ENCODE data around the gene HOXB3. TPM values are rescaled to one million over a fixed set of nuclear protein-coding genes. Genes with fewer than 3 reads are reported as not detected.

HOXB3 gene
- total RNA-seq, 1 experiment from 2014 or later: 151 TPM

DNA sequence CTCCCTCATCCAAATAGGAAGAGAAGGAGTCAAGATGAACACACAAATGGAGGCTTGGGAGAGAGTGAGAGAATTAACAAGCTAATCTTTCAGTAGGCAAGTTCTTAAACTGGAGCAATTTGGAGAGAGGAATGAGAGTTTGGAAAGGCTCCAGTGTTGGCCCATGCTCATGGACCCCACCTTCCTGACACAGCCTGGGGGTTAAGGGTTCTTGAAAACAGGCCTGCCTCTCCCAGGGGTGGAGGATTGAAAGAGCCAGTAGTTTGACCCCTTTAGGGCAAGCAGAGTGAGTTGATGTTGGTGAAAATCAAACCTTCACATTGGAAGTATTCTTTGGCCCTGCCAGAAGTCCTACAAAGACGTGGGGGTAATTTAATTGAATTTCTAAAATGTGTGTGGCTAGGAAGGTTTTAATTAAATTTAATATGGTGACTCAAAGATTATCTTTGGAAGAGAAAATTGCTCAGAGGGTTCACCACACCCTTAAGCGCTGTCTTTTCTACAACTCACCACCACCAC, 5.8 kb downstream of the HOXB3 start:
- Mint-ChIP-seq H3K4me1 (ENCODE audit: low read depth, unreplicated experiment) (peaks cover 78% of the 10 kb centered on the region), H3K9me3 (ENCODE audit: low read depth, unreplicated experiment) (no peaks in the 10 kb centered on the region), H3K36me3 (ENCODE audit: insufficient read depth, unreplicated experiment) (peaks cover 95% of the 10 kb centered on the region), H3K4me3 (ENCODE audit: low read depth, unreplicated experiment) (peak overlapping the region; percentile 88), H3K27ac (ENCODE audit: unreplicated experiment) (peak overlapping the region; percentile 95), H3K27me3 (ENCODE audit: unreplicated experiment) (peaks cover 24% of the 10 kb centered on the region)
- intact Hi-C loops (cut with micrococcal nuclease; ENCODE audit: unreplicated experiment): no loop called here
- BruUV-seq (replicated peaks): no TSS peak
- TF ChIP-seq, protein P1, sequence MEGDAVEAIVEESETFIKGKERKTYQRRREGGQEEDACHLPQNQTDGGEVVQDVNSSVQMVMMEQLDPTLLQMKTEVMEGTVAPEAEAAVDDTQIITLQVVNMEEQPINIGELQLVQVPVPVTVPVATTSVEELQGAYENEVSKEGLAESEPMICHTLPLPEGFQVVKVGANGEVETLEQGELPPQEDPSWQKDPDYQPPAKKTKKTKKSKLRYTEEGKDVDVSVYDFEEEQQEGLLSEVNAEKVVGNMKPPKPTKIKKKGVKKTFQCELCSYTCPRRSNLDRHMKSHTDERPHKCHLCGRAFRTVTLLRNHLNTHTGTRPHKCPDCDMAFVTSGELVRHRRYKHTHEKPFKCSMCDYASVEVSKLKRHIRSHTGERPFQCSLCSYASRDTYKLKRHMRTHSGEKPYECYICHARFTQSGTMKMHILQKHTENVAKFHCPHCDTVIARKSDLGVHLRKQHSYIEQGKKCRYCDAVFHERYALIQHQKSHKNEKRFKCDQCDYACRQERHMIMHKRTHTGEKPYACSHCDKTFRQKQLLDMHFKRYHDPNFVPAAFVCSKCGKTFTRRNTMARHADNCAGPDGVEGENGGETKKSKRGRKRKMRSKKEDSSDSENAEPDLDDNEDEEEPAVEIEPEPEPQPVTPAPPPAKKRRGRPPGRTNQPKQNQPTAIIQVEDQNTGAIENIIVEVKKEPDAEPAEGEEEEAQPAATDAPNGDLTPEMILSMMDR (IDR thresholded peaks at IDR 0.05; ENCODE audit: unreplicated experiment): no peak
- no peak for DNase-seq
- CTCF ChIA-PET: interaction anchor here (0.8 to 0.9 kb wide), 2 partner anchors 22 to 62 kb away, joined by 3 to 4 read pairs; no protein-coding TSS in a partner anchor

DNA sequence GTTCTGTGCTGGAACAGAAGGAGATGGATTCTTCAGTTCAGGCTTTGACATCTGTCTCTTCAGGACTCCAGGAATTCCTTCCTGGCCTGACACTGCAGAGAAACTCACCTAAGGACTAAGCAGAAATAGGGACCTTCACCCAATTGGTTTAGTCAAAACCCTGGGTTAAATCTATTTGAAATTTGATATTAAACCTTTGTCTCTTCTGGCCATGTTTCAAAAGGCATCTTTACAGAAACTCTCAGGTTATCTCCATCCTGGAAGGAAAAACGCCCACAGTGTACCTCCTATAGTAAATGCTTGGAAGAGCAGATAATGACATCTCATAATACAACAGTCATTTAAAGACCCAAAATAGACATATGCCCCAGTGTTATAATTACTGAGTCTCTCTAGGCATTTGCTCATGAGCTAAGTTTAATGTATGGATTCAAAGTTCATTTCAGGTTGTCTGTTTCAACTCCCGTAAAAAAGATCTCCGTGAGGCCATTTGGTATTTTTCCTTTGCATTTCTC, 6.3 kb downstream of the HOXB3 start:
- peaks cover 29% of the 10 kb centered on the region for H3K27me3 Mint-ChIP-seq (ENCODE audit: unreplicated experiment)
- peak overlapping the region; percentile 88 for H3K4me3 Mint-ChIP-seq (ENCODE audit: low read depth, unreplicated experiment)
- TF ChIP-seq, protein P1 (IDR thresholded peaks at IDR 0.05; ENCODE audit: unreplicated experiment): no peak
- intact Hi-C loops (cut with micrococcal nuclease; ENCODE audit: unreplicated experiment): no loop called here
- peaks cover 96% of the 10 kb centered on the region for H3K36me3 Mint-ChIP-seq (ENCODE audit: insufficient read depth, unreplicated experiment)
- CTCF ChIA-PET: interaction anchor here (0.6 to 1.5 kb wide), 5 partner anchors 21 to 324 kb away, joined by 3 to 7 read pairs (median 4); no protein-coding TSS in a partner anchor
- BruUV-seq (replicated peaks): no TSS peak
- H3K27ac Mint-ChIP-seq (ENCODE audit: unreplicated experiment): peak overlapping the region; percentile 95
- H3K9me3 Mint-ChIP-seq (ENCODE audit: low read depth, unreplicated experiment): no peaks in the 10 kb centered on the region
- peaks cover 80% of the 10 kb centered on the region for H3K4me1 Mint-ChIP-seq (ENCODE audit: low read depth, unreplicated experiment)
- no peak for DNase-seq

DNA sequence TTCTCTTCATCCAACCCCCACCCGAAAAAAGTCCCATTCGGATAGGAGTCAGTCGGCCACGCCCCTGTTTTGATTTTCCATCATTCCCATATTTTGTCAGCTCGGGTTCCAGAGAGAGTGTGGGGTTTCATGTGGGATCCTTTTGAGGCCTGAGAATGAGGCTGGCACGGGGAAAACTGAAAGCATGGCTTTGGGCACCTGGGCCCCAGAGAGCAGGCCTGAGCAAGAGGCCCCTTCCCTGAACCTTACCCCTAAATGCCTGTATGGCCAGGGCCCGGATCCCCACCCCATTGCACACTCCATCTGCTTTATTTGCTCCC, 7.3 kb downstream of the HOXB3 start:
- intact Hi-C loops (cut with micrococcal nuclease; ENCODE audit: unreplicated experiment): no loop called here
- Mint-ChIP-seq H3K27ac (ENCODE audit: unreplicated experiment) (peak overlapping the region; percentile 95), H3K9me3 (ENCODE audit: low read depth, unreplicated experiment) (no peaks in the 10 kb centered on the region), H3K4me3 (ENCODE audit: low read depth, unreplicated experiment) (no peak overlapping the region), H3K36me3 (ENCODE audit: insufficient read depth, unreplicated experiment) (peaks cover 96% of the 10 kb centered on the region), H3K27me3 (ENCODE audit: unreplicated experiment) (peaks cover 36% of the 10 kb centered on the region), H3K4me1 (ENCODE audit: low read depth, unreplicated experiment) (peaks cover 71% of the 10 kb centered on the region)
- no peak for DNase-seq
- TF ChIP-seq, protein P1 (IDR thresholded peaks at IDR 0.05; ENCODE audit: unreplicated experiment): no peak
- BruUV-seq (replicated peaks): no TSS peak
- CTCF ChIA-PET: interaction anchor here (0.7 to 1.5 kb wide), 4 partner anchors 19 to 323 kb away, joined by 3 to 7 read pairs (median 4); no protein-coding TSS in a partner anchor

DNA sequence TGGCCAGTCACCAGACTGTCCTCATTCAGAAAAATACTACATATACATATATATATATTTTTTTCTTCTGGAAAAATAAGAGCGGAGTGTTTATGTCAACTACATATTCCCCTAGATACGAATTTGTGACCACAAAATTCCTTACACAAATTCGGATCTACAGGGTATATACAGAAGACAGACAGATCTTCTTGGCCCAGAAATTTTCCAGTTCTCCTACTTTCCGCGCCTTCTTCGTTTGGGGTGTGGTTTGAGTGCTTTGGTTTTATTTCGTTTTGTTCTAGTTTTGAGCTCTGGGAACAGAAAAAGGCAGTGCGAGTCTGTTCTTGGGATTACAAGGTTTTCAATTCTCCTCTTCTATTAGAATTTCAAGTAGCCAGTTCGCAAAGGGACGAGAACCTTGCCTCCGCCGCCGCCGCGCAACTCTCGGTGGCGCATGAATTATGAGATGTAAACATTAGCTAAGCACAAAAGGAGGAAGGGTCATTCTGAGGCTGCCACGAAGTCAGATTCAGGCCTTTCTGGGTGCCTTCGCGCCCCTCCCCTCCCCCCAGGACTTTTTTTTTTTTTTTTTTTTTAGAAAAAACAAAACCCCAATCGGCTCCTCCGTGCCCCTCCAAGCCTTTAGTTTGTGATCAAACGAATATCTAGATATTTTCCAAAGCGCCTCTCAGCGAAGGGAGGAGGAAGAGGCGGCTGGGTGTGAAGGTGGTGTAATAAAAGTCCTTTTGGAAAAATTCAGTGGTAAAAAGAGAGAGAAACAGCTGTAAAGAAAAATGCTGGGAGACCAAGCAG, 10.1 kb downstream of the HOXB3 start:
- peaks cover 53% of the 10 kb centered on the region for H3K4me1 Mint-ChIP-seq (ENCODE audit: low read depth, unreplicated experiment)
- peaks cover 36% of the 10 kb centered on the region for H3K27me3 Mint-ChIP-seq (ENCODE audit: unreplicated experiment)
- no TSS peak for BruUV-seq (replicated peaks)
- intact Hi-C loops (cut with micrococcal nuclease; ENCODE audit: unreplicated experiment): loop anchor here (5.0 kb wide), 2 partner anchors 38 to 288 kb away; no protein-coding TSS in a partner anchor
- H3K27ac Mint-ChIP-seq (ENCODE audit: unreplicated experiment): peak overlapping the region; percentile 95
- H3K4me3 Mint-ChIP-seq (ENCODE audit: low read depth, unreplicated experiment): no peak overlapping the region
- CTCF ChIA-PET: interaction anchor here (0.6 to 0.7 kb wide), 4 partner anchors 8 to 147 kb away, joined by 3 to 8 read pairs (median 4); no protein-coding TSS in a partner anchor
- DNase-seq: no peak
- TF ChIP-seq, protein P1 (IDR thresholded peaks at IDR 0.05; ENCODE audit: unreplicated experiment): no peak
- H3K36me3 Mint-ChIP-seq (ENCODE audit: insufficient read depth, unreplicated experiment): peaks cover 96% of the 10 kb centered on the region
- H3K9me3 Mint-ChIP-seq (ENCODE audit: low read depth, unreplicated experiment): no peaks in the 10 kb centered on the region

All from Calu3 (cell line).